ENCODE results near the gene OR11A1.

The OR11A1 gene

GRCh38 chr6:29496961-29497360, 40.1 kb upstream of the OR11A1 start:
- TF ChIP-seq TAF1 (IDR thresholded peaks at IDR 0.05; ENCODE audit: borderline replicate concordance, insufficient read depth, low read length) (no peak), SIN3A (IDR thresholded peaks at IDR 0.05; ENCODE audit: borderline replicate concordance, insufficient read depth, low read length) (no peak), FOXP2 (optimal IDR thresholded peaks at IDR 0.05; ENCODE audit: borderline replicate concordance, extremely low read depth, extremely low read length, insufficient read depth) (no peak), POLR2AphosphoS5 (IDR thresholded peaks at IDR 0.05; ENCODE audit: low read depth, low read length) (no peak), REST (IDR thresholded peaks at IDR 0.05; ENCODE audit: insufficient read depth in 1 of 2, low read depth in 2 of 2, low read length in 2 of 2) (no peak)

- no peak for TF ChIP-seq TAF1 (IDR thresholded peaks at IDR 0.05; ENCODE audit: borderline replicate concordance, insufficient read depth, low read length)
- TF ChIP-seq FOXP2 (optimal IDR thresholded peaks at IDR 0.05; ENCODE audit: borderline replicate concordance, extremely low read depth, extremely low read length, insufficient read depth): no peak
- TF ChIP-seq REST (IDR thresholded peaks at IDR 0.05; ENCODE audit: insufficient read depth in 1 of 2, low read depth in 2 of 2, low read length in 2 of 2): no peak
- no peak for TF ChIP-seq POLR2AphosphoS5 (IDR thresholded peaks at IDR 0.05; ENCODE audit: low read depth, low read length)
- TF ChIP-seq SIN3A (IDR thresholded peaks at IDR 0.05; ENCODE audit: borderline replicate concordance, insufficient read depth, low read length): no peak
Observed at GRCh38 chr6:29495571-29495970, 38.7 kb upstream of the OR11A1 start.

- TF ChIP-seq REST (IDR thresholded peaks at IDR 0.05; ENCODE audit: insufficient read depth in 1 of 2, low read depth in 2 of 2, low read length in 2 of 2): no peak
- no peak for TF ChIP-seq SIN3A (IDR thresholded peaks at IDR 0.05; ENCODE audit: borderline replicate concordance, insufficient read depth, low read length)
- no peak for TF ChIP-seq TAF1 (IDR thresholded peaks at IDR 0.05; ENCODE audit: borderline replicate concordance, insufficient read depth, low read length)
- TF ChIP-seq POLR2AphosphoS5 (IDR thresholded peaks at IDR 0.05; ENCODE audit: low read depth, low read length): no peak
- TF ChIP-seq FOXP2 (optimal IDR thresholded peaks at IDR 0.05; ENCODE audit: borderline replicate concordance, extremely low read depth, extremely low read length, insufficient read depth): no peak
Observed at GRCh38 chr6:29494131-29494530, 37.3 kb upstream of the OR11A1 start.

- TF ChIP-seq POLR2AphosphoS5 (IDR thresholded peaks at IDR 0.05; ENCODE audit: low read depth, low read length): no peak
- no peak for TF ChIP-seq SIN3A (IDR thresholded peaks at IDR 0.05; ENCODE audit: borderline replicate concordance, insufficient read depth, low read length)
- TF ChIP-seq FOXP2 (optimal IDR thresholded peaks at IDR 0.05; ENCODE audit: borderline replicate concordance, extremely low read depth, extremely low read length, insufficient read depth): no peak
- TF ChIP-seq REST (IDR thresholded peaks at IDR 0.05; ENCODE audit: insufficient read depth in 1 of 2, low read depth in 2 of 2, low read length in 2 of 2): no peak
- no peak for TF ChIP-seq TAF1 (IDR thresholded peaks at IDR 0.05; ENCODE audit: borderline replicate concordance, insufficient read depth, low read length)
Observed at GRCh38 chr6:29493261-29493660, 36.4 kb upstream of the OR11A1 start.

GRCh38 chr6:29491574-29491973, 34.7 kb upstream of the OR11A1 start:
- no peak for TF ChIP-seq REST (IDR thresholded peaks at IDR 0.05; ENCODE audit: insufficient read depth in 1 of 2, low read depth in 2 of 2, low read length in 2 of 2)
- no peak for TF ChIP-seq POLR2AphosphoS5 (IDR thresholded peaks at IDR 0.05; ENCODE audit: low read depth, low read length)
